GM12875 (cell line): ENCODE measurements around the gene FAM174B.

Source experiments
- H3K4me3 ChIP-seq: one replicate; pipeline ENCODE4 v1.5.1; 2011; ENCODE audit warnings: low read depth, low read length, control low read depth
- TF ChIP-seq, protein P1 (sequence below): IDR thresholded peaks from 2 replicates; pipeline ENCODE4 v1.5.1; 2011; ENCODE audit warnings: low read depth, mild to moderate bottlenecking, control low read depth, inconsistent platforms, low read length, moderate library complexity, borderline replicate concordance; ENCODE audit not compliant: insufficient read depth

Gene FAM174B

GRCh38 chr15:92579931-92580470 lies 75.6 kb downstream of the FAM174B start:
- no peak overlapping the region for H3K4me3 ChIP-seq
- TF ChIP-seq, protein P1, sequence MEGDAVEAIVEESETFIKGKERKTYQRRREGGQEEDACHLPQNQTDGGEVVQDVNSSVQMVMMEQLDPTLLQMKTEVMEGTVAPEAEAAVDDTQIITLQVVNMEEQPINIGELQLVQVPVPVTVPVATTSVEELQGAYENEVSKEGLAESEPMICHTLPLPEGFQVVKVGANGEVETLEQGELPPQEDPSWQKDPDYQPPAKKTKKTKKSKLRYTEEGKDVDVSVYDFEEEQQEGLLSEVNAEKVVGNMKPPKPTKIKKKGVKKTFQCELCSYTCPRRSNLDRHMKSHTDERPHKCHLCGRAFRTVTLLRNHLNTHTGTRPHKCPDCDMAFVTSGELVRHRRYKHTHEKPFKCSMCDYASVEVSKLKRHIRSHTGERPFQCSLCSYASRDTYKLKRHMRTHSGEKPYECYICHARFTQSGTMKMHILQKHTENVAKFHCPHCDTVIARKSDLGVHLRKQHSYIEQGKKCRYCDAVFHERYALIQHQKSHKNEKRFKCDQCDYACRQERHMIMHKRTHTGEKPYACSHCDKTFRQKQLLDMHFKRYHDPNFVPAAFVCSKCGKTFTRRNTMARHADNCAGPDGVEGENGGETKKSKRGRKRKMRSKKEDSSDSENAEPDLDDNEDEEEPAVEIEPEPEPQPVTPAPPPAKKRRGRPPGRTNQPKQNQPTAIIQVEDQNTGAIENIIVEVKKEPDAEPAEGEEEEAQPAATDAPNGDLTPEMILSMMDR = no peak

DNA sequence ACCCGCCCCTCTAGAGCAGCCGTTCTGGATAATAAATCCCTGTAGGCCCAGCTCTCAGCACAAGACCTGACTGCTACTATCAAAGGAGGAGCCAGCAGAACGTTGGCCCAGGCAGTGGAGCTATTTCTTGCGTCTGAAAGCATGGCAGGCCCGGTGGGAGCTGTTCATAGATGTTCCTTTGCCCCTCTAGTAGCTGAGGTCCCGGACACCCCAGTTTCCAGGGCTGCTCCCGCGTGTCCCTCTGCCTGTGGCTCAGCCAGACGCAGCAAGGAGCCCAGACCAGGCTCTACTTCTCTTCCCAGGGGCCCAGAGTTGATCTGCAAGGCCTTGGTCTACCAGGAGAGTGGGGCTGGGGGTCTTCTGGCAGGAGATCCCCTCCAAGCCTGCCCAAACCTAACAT lies 76.1 kb downstream of the FAM174B start:
- TF ChIP-seq, protein P1 = no peak
- H3K4me3 ChIP-seq = no peak overlapping the region

- TF ChIP-seq, protein P1 = no peak
- no peak overlapping the region for H3K4me3 ChIP-seq
Observed at GRCh38 chr15:92578096-92578835, 77.3 kb downstream of the FAM174B start.

GRCh38 chr15:92576597-92577200 lies 78.9 kb downstream of the FAM174B start:
- no peak overlapping the region for H3K4me3 ChIP-seq

DNA sequence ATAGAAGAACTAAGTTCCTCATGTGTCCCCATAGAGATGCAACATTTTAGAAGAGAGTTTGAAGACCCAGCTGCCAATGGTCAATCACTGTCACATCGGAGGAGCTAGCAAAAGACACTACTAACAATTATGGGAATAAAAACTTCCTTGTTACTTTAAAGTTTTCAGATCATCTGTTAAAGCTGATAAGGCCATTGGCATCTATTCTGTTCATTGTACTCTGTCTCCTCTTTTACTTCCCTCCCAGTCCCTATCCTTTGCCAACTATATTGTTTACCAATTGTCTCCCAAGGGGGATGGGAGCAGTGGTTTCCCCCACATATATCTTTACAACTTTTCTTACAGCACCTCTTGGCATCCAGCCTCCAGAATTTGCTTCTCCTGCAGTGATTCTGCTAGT lies 81.0 kb downstream of the FAM174B start:
- TF ChIP-seq, protein P1 = no peak
- no peak overlapping the region for H3K4me3 ChIP-seq

More at GRCh38 chr15:92576597-92577200, 78.9 kb downstream of the FAM174B start:
- TF ChIP-seq, protein P1 = no peak

GRCh38 chr15:92574161-92574560 lies 81.4 kb downstream of the FAM174B start:
- TF ChIP-seq, protein P1 = no peak
- no peak overlapping the region for H3K4me3 ChIP-seq
